GM12878 (cell line): ENCODE data around the gene PHF3. TPM values are rescaled to one million over a fixed set of nuclear protein-coding genes. Genes with fewer than 3 reads are reported as not detected.
A peak's percentile ranks its signal among the peaks of the same experiment; 100 is the strongest.

ENCODE experiments used
- CREM ChIP-seq: IDR thresholded peaks from 2 replicates; pipeline ENCODE4 v1.6.1; 2014; ENCODE audit warnings: antibody characterized with exemption, low read depth
- EP300 ChIP-seq, 2 experiments: fragments of 150-350 bp in 1 of 2; IDR thresholded peaks; 2 replicates each; pipeline ENCODE4 v1.6.1; 2011 to 2012; ENCODE audit warnings: low read depth in 2 of 2, low read length in 2 of 2, borderline replicate concordance in 1 of 2, improper control_type of control experiment in 1 of 2, inconsistent platforms in 1 of 2; ENCODE audit not compliant: control insufficient read depth in 1 of 2
- EZH2 ChIP-seq: IDR thresholded peaks from 2 replicates; pipeline ENCODE4 v1.6.1; 2012; ENCODE audit warnings: low read depth, mild to moderate bottlenecking, control low read depth, inconsistent platforms, low read length, borderline replicate concordance; ENCODE audit not compliant: control insufficient read depth
- KAT2A ChIP-seq: conservative IDR thresholded peaks from 2 replicates; pipeline ENCODE4 v1.6.1; 2011; ENCODE audit warnings: low read depth, low read length; ENCODE audit not compliant: control insufficient read depth
- KLF5 ChIP-seq: fragments of 450-650 bp; IDR thresholded peaks from 2 replicates; pipeline ENCODE4 v1.6.1; 2014; ENCODE audit warnings: mild to moderate bottlenecking; ENCODE audit not compliant: partially characterized antibody
- NBN ChIP-seq: fragments of 450-650 bp; IDR thresholded peaks from 2 replicates; pipeline ENCODE4 v1.6.1; 2016
- PML ChIP-seq: IDR thresholded peaks from 2 replicates; pipeline ENCODE4 v1.6.1; 2012; ENCODE audit warnings: low read length, inconsistent platforms
- POLR2AphosphoS2 ChIP-seq: IDR thresholded peaks from 2 replicates; pipeline ENCODE4 v1.6.1; 2011; ENCODE audit warnings: low read depth, mild to moderate bottlenecking, low read length, improper control_type of control experiment, moderate library complexity
- RAD21 ChIP-seq: IDR thresholded peaks from 2 replicates; pipeline ENCODE4 v1.6.1; 2011; ENCODE audit warnings: mild to moderate bottlenecking, low read depth, low read length, moderate library complexity; ENCODE audit not compliant: insufficient read depth
- RELB ChIP-seq: fragments of 450-650 bp; IDR thresholded peaks from 2 replicates; pipeline ENCODE4 v1.6.1; 2017; ENCODE audit warnings: low read depth, mild to moderate bottlenecking, moderate library complexity
- RUNX3 ChIP-seq: IDR thresholded peaks from 2 replicates; pipeline ENCODE4 v1.6.1; 2012; ENCODE audit warnings: low read length, inconsistent platforms
- SIN3A ChIP-seq: IDR thresholded peaks from 2 replicates; pipeline ENCODE4 v1.6.1; 2012; ENCODE audit warnings: low read depth, low read length, improper control_type of control experiment
- SUZ12 ChIP-seq: fragments of 200-600 bp; sonication (generic); IDR thresholded peaks from one replicate; pipeline ENCODE4 v1.6.1; 2018; ENCODE audit warnings: antibody characterized with exemption, mild to moderate bottlenecking; ENCODE audit not compliant: unreplicated experiment
- TCF3 ChIP-seq: IDR thresholded peaks from 2 replicates; pipeline ENCODE4 v1.6.1; 2012; ENCODE audit warnings: low read depth, mild to moderate bottlenecking, low read length, borderline replicate concordance; ENCODE audit not compliant: insufficient read depth
- ZBTB33 ChIP-seq: fragments of 450-650 bp; IDR thresholded peaks from 2 replicates; pipeline ENCODE4 v1.6.1; 2017; ENCODE audit warnings: mild to moderate bottlenecking
- ZNF622 ChIP-seq: fragments of 450-650 bp; IDR thresholded peaks from 2 replicates; pipeline ENCODE4 v1.6.1; 2017; ENCODE audit warnings: mild to moderate bottlenecking, inconsistent platforms
- polyA plus RNA-seq, 11 experiments: library from polyadenylated mRNA; depleted of rRNA in 4 of 11; unstranded in 6 of 11; stranded (reverse) in 5 of 11; fragments of >200 nt; fragmentation: Nextera tagmentation in 4 of 11; fragmentation: Illumina TruSeq in 1 of 11; extraction: Ambion mirVana in 4 of 11; extraction: Trizol in 1 of 11; gene quantifications; 1 replicate in 1 of 11; 2 replicates in 10 of 11; pipeline versions ENCODE4 v1.2.1 to v1.2.3, GENCODE V29; 2011 to 2016; ENCODE audit warnings: inconsistent platforms in 2 of 11, missing spikeins in 2 of 11, low read depth in 1 of 11
- total RNA-seq, 4 experiments: library from RNA; depleted of rRNA in 3 of 4; stranded (reverse); fragments of >200 nt in 3 of 4; fragmentation: Illumina TruSeq in 1 of 4; extraction: Trizol in 1 of 4; gene quantifications; 2 replicates each; pipeline versions ENCODE4 v1.2.1 to v1.2.3, GENCODE V29; 2013 to 2021
- TF ChIP-seq, protein P1 (sequence below): IDR thresholded peaks from 2 replicates; pipeline ENCODE4 v1.6.1; 2011; ENCODE audit warnings: low read depth, low read length, improper control_type of control experiment, borderline replicate concordance
- TF ChIP-seq, protein P2 (sequence below): fragments of 450-650 bp; IDR thresholded peaks from 2 replicates; pipeline ENCODE4 v1.6.1; 2016; ENCODE audit warnings: mild to moderate bottlenecking
- TF ChIP-seq, protein P3 (sequence below): fragments of 450-650 bp; formaldehyde crosslinking; IDR thresholded peaks from 2 replicates; pipeline ENCODE4 v1.5.0; 2022; ENCODE audit warnings: mild to moderate bottlenecking, missing genetic modification characterization

Gene PHF3
- total and polyA plus RNA-seq, 10 of the 15 experiments (the other 5 are each of a cell fraction or from before 2014, with no cell fraction given): 8.3 to 61.5 (median 26.6) TPM

- TF ChIP-seq ZBTB33 (0 out of 2 replicates have a peak, but pooled peaks have one; percentile 24), SIN3A (peak; percentile 48; the same call in 1 of the 2 replicates), POLR2AphosphoS2 (peak; percentile 71; the same call in 1 of the 2 replicates), EZH2 (no peak), TCF3 (0 out of 2 replicates have a peak, but pooled peaks have one; percentile 57), RAD21 (no peak), KLF5 (peak; percentile 89), RELB (0 out of 2 replicates have a peak, but pooled peaks have one; percentile 36), PML (peak; percentile 77; the same call in 1 of the 2 replicates), NBN (peak; percentile 13), SUZ12 (no peak), KAT2A (no peak), EP300 (IDR thresholded peaks at IDR 0.05; ENCODE audit: borderline replicate concordance in 1 of 2, control insufficient read depth in 1 of 2, low read depth in 2 of 2, low read length in 2 of 2) (no peak), ZNF622 (no peak), RUNX3 (peak; percentile 68), CREM (peak; percentile 59)
- TF ChIP-seq, protein P1, sequence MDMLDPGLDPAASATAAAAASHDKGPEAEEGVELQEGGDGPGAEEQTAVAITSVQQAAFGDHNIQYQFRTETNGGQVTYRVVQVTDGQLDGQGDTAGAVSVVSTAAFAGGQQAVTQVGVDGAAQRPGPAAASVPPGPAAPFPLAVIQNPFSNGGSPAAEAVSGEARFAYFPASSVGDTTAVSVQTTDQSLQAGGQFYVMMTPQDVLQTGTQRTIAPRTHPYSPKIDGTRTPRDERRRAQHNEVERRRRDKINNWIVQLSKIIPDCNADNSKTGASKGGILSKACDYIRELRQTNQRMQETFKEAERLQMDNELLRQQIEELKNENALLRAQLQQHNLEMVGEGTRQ: peak; percentile 78
- TF ChIP-seq, protein P2, sequence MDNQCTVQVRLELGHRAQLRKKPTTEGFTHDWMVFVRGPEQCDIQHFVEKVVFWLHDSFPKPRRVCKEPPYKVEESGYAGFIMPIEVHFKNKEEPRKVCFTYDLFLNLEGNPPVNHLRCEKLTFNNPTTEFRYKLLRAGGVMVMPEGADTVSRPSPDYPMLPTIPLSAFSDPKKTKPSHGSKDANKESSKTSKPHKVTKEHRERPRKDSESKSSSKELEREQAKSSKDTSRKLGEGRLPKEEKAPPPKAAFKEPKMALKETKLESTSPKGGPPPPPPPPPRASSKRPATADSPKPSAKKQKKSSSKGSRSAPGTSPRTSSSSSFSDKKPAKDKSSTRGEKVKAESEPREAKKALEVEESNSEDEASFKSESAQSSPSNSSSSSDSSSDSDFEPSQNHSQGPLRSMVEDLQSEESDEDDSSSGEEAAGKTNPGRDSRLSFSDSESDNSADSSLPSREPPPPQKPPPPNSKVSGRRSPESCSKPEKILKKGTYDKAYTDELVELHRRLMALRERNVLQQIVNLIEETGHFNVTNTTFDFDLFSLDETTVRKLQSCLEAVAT: no peak; the same call in 1 of the 2 replicates
- TF ChIP-seq, protein P3, sequence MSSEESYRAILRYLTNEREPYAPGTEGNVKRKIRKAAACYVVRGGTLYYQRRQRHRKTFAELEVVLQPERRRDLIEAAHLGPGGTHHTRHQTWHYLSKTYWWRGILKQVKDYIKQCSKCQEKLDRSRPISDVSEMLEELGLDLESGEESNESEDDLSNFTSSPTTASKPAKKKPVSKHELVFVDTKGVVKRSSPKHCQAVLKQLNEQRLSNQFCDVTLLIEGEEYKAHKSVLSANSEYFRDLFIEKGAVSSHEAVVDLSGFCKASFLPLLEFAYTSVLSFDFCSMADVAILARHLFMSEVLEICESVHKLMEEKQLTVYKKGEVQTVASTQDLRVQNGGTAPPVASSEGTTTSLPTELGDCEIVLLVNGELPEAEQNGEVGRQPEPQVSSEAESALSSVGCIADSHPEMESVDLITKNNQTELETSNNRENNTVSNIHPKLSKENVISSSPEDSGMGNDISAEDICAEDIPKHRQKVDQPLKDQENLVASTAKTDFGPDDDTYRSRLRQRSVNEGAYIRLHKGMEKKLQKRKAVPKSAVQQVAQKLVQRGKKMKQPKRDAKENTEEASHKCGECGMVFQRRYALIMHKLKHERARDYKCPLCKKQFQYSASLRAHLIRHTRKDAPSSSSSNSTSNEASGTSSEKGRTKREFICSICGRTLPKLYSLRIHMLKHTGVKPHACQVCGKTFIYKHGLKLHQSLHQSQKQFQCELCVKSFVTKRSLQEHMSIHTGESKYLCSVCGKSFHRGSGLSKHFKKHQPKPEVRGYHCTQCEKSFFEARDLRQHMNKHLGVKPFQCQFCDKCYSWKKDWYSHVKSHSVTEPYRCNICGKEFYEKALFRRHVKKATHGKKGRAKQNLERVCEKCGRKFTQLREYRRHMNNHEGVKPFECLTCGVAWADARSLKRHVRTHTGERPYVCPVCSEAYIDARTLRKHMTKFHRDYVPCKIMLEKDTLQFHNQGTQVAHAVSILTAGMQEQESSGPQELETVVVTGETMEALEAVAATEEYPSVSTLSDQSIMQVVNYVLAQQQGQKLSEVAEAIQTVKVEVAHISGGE: peak; percentile 70
These were observed at the start of gene PHF3 (continued) for GRCh38 chr6:63635588-63636517.
